Measurements from ENCODE around the gene KIAA1217. TPM values are rescaled to one million over a fixed set of nuclear protein-coding genes. Genes with fewer than 3 reads are reported as not detected.

KIAA1217 gene
- total RNA-seq, 1 donor from 2014 or later, result 121 TPM

GRCh38 chr10:24550680-24551079, 341.7 kb downstream of the KIAA1217 start:
- Mint-ChIP-seq H3K4me3 (ENCODE audit: low read depth) (no peak overlapping the region), H3K4me1 (ENCODE audit: low read depth) (peaks cover 3% of the 10 kb centered on the region), H3K27me3 (no peaks in the 10 kb centered on the region), H3K36me3 (ENCODE audit: insufficient read depth) (peaks cover 30% of the 10 kb centered on the region), H3K9me3 (ENCODE audit: low read depth) (peaks cover 6% of the 10 kb centered on the region), H3K27ac (peak overlapping the region; percentile 30)
- TF ChIP-seq, protein P1, sequence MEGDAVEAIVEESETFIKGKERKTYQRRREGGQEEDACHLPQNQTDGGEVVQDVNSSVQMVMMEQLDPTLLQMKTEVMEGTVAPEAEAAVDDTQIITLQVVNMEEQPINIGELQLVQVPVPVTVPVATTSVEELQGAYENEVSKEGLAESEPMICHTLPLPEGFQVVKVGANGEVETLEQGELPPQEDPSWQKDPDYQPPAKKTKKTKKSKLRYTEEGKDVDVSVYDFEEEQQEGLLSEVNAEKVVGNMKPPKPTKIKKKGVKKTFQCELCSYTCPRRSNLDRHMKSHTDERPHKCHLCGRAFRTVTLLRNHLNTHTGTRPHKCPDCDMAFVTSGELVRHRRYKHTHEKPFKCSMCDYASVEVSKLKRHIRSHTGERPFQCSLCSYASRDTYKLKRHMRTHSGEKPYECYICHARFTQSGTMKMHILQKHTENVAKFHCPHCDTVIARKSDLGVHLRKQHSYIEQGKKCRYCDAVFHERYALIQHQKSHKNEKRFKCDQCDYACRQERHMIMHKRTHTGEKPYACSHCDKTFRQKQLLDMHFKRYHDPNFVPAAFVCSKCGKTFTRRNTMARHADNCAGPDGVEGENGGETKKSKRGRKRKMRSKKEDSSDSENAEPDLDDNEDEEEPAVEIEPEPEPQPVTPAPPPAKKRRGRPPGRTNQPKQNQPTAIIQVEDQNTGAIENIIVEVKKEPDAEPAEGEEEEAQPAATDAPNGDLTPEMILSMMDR (IDR thresholded peaks at IDR 0.05; ENCODE audit: unreplicated experiment), result no peak
- DNase-seq (ENCODE audit: low spot score, unreplicated experiment), result no peak

GRCh38 chr10:24551161-24551560, 342.2 kb downstream of the KIAA1217 start:
- TF ChIP-seq, protein P1 (IDR thresholded peaks at IDR 0.05; ENCODE audit: unreplicated experiment), result no peak
- Mint-ChIP-seq H3K9me3 (ENCODE audit: low read depth) (peaks cover 1% of the 10 kb centered on the region), H3K36me3 (ENCODE audit: insufficient read depth) (peaks cover 25% of the 10 kb centered on the region), H3K4me3 (ENCODE audit: low read depth) (no peak overlapping the region), H3K27me3 (no peaks in the 10 kb centered on the region), H3K27ac (peak overlapping the region; percentile 43), H3K4me1 (ENCODE audit: low read depth) (peaks cover 2% of the 10 kb centered on the region)
- no peak for DNase-seq (ENCODE audit: low spot score, unreplicated experiment)

DNA sequence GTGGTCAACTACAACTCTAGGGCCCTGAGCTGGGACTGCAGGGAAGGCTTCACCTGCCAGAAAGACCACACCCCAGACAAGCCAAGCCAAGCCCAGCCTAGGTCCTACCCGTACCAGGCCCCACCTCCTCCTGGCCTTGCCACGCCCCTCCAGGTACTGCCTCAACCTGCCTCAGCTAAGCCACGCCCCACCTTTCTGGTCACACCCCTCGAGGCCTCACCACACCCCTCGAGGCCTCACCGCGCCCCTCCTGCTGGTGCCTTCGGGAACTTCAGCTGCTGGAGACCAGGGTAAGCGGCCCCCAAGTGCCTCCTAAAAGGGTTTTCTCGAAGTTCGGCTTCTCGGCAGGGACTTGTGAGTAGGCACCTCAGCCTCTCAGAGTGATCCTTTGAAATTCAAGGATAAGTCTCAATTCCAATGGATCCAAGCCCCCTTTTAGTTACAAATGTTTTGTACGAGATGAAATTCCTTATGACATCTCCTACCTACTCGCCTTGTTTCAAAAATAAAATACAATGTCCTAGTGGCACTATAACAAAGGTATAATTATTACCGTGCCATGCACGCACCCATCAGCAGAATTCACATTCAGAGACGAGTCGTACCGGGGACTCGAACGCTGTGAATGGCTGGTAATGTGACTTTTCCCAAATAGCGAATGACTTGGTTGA, 343.5 kb downstream of the KIAA1217 start:
- Mint-ChIP-seq H3K4me1 (ENCODE audit: low read depth) (peaks cover 9% of the 10 kb centered on the region), H3K4me3 (ENCODE audit: low read depth) (no peak overlapping the region), H3K36me3 (ENCODE audit: insufficient read depth) (peaks cover 20% of the 10 kb centered on the region), H3K27me3 (no peaks in the 10 kb centered on the region), H3K9me3 (ENCODE audit: low read depth) (no peaks in the 10 kb centered on the region), H3K27ac (no peak overlapping the region)
- DNase-seq (ENCODE audit: low spot score, unreplicated experiment), result peak; percentile 20
- TF ChIP-seq, protein P1 (IDR thresholded peaks at IDR 0.05; ENCODE audit: unreplicated experiment), result peak; percentile 48

DNA sequence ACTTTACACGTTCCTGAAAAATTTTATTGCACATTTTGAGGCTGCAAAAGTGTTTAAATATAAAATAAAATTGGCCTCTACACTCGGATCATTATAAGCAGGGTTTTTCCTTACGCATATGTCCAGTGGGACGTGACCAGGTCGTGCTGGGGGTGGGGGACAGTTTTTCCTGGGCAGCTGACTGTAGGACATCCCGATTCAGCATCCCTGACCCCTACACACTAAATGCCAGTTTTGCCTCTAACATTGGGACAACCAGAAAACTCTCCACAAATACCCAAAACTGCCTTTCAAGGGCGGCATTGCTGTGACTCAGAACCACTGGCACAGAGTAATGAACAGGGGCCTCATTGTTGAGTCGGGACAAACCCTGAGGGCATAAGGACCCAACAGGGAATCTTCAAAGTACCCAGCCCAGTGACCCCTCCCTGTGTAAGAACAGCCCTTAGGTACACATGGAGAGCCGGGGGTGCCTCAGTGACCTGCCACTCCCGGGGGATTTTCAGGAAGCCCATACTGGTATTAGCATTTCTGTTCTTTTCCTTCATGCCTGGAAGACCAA, 344.2 kb downstream of the KIAA1217 start:
- Mint-ChIP-seq H3K4me1 (ENCODE audit: low read depth) (peaks cover 9% of the 10 kb centered on the region), H3K36me3 (ENCODE audit: insufficient read depth) (peaks cover 17% of the 10 kb centered on the region), H3K9me3 (ENCODE audit: low read depth) (no peaks in the 10 kb centered on the region), H3K27me3 (no peaks in the 10 kb centered on the region), H3K4me3 (ENCODE audit: low read depth) (no peak overlapping the region), H3K27ac (no peak overlapping the region)
- TF ChIP-seq, protein P1 (IDR thresholded peaks at IDR 0.05; ENCODE audit: unreplicated experiment), result no peak
- DNase-seq (ENCODE audit: low spot score, unreplicated experiment), result no peak

GRCh38 chr10:24554036-24554435, 345.1 kb downstream of the KIAA1217 start:
- no peak for DNase-seq (ENCODE audit: low spot score, unreplicated experiment)
- H3K36me3 Mint-ChIP-seq (ENCODE audit: insufficient read depth), result peaks cover 14% of the 10 kb centered on the region
- no peaks in the 10 kb centered on the region for H3K9me3 Mint-ChIP-seq (ENCODE audit: low read depth)
- TF ChIP-seq, protein P1 (IDR thresholded peaks at IDR 0.05; ENCODE audit: unreplicated experiment), result no peak
- H3K27ac Mint-ChIP-seq, result no peak overlapping the region
- H3K4me3 Mint-ChIP-seq (ENCODE audit: low read depth), result no peak overlapping the region
- no peaks in the 10 kb centered on the region for H3K27me3 Mint-ChIP-seq
- H3K4me1 Mint-ChIP-seq (ENCODE audit: low read depth), result peaks cover 9% of the 10 kb centered on the region

Data from progenitor cell of endocrine pancreas (in vitro differentiated cells).